Measurements from ENCODE around the gene VAX1. TPM values are rescaled to one million over a fixed set of nuclear protein-coding genes. Genes with fewer than 3 reads are reported as not detected.

The VAX1 gene
- total RNA-seq, 2 experiments from 2014 or later: not detected

GRCh38 chr10:117152668-117153067, 14.6 kb upstream of the VAX1 start:
- Mint-ChIP-seq H3K27ac (no peak overlapping the region), H3K36me3 (ENCODE audit: low read depth) (no peaks in the 10 kb centered on the region), H3K4me1 (ENCODE audit: low read depth) (no peaks in the 10 kb centered on the region), H3K9me3 (no peaks in the 10 kb centered on the region), H3K4me3 (no peak overlapping the region), H3K27me3 (peaks cover 91% of the 10 kb centered on the region)
- Histone ChIP-seq H3K4me3 (ENCODE audit: low read length) (no peak overlapping the region), H3K9me3 (ENCODE audit: control insufficient read depth in 1 of 2, insufficient read depth in 1 of 2, low read length in 2 of 2) (no peaks in the 10 kb centered on the region), H3K4me1 (ENCODE audit: insufficient read depth, low read length) (no peaks in the 10 kb centered on the region), H3K36me3 (ENCODE audit: insufficient read depth, low read length) (no peaks in the 10 kb centered on the region), H3K27ac (ENCODE audit: low read depth in 1 of 2, low read length in 2 of 2) (no peak overlapping the region), H3K27me3 (ENCODE audit: control insufficient read depth in 1 of 2, insufficient read depth in 2 of 2, low read length in 2 of 2) (peaks cover 34 to 56% of the 10 kb centered on the region in 2 experiments)
- DNase-seq (no peak), ATAC-seq (ENCODE audit: poor library complexity) (no peak)
- CTCF ChIA-PET: no interaction called here
- POLR2A ChIA-PET: no interaction called here
- TF ChIP-seq CTCF (IDR thresholded peaks at IDR 0.05): no peak
- intact Hi-C loops (cut with DNase I, micrococcal nuclease): no loop called here

- ChIA-PET CTCF (interaction anchor here (1.3 kb wide), 1 partner anchor 27 kb away, joined by 3 read pairs; no protein-coding TSS in a partner anchor), POLR2A (no interaction called here)
- intact Hi-C loops (cut with DNase I, micrococcal nuclease): no loop called here
- H3K27ac Mint-ChIP-seq: no peak overlapping the region
- H3K4me3 Mint-ChIP-seq: no peak overlapping the region
- DNase-seq (no peak), ATAC-seq (ENCODE audit: poor library complexity) (no peak)
- no peaks in the 10 kb centered on the region for H3K9me3 ChIP-seq (ENCODE audit: control insufficient read depth in 1 of 2, insufficient read depth in 1 of 2, low read length in 2 of 2)
- no peaks in the 10 kb centered on the region for H3K36me3 Mint-ChIP-seq (ENCODE audit: low read depth)
- H3K4me3 ChIP-seq (ENCODE audit: low read length): no peak overlapping the region
- peaks cover 4% of the 10 kb centered on the region for H3K9me3 Mint-ChIP-seq
- no peak for TF ChIP-seq CTCF (IDR thresholded peaks at IDR 0.05)
- H3K36me3 ChIP-seq (ENCODE audit: insufficient read depth, low read length): no peaks in the 10 kb centered on the region
- H3K4me1 ChIP-seq (ENCODE audit: insufficient read depth, low read length): no peaks in the 10 kb centered on the region
- peaks cover 16 to 43% of the 10 kb centered on the region in 2 experiments for H3K27me3 ChIP-seq (ENCODE audit: control insufficient read depth in 1 of 2, insufficient read depth in 2 of 2, low read length in 2 of 2)
- H3K27ac ChIP-seq (ENCODE audit: low read depth in 1 of 2, low read length in 2 of 2): no peak overlapping the region
- H3K4me1 Mint-ChIP-seq (ENCODE audit: low read depth): no peaks in the 10 kb centered on the region
- peaks cover 82% of the 10 kb centered on the region for H3K27me3 Mint-ChIP-seq
Observed at GRCh38 chr10:117148284-117148683, 10.2 kb upstream of the VAX1 start.

- Mint-ChIP-seq H3K9me3 (peaks cover 4% of the 10 kb centered on the region), H3K36me3 (ENCODE audit: low read depth) (no peaks in the 10 kb centered on the region), H3K27me3 (peaks cover 83% of the 10 kb centered on the region), H3K4me1 (ENCODE audit: low read depth) (no peaks in the 10 kb centered on the region), H3K27ac (no peak overlapping the region), H3K4me3 (no peak overlapping the region)
- Histone ChIP-seq H3K36me3 (ENCODE audit: insufficient read depth, low read length) (no peaks in the 10 kb centered on the region), H3K9me3 (ENCODE audit: control insufficient read depth in 1 of 2, insufficient read depth in 1 of 2, low read length in 2 of 2) (peaks cover 0 to 19% of the 10 kb centered on the region in 2 experiments), H3K27ac (ENCODE audit: low read depth in 1 of 2, low read length in 2 of 2) (no peak overlapping the region), H3K4me1 (ENCODE audit: insufficient read depth, low read length) (no peaks in the 10 kb centered on the region), H3K4me3 (ENCODE audit: low read length) (no peak overlapping the region), H3K27me3 (ENCODE audit: control insufficient read depth in 1 of 2, insufficient read depth in 2 of 2, low read length in 2 of 2) (peaks cover 23 to 63% of the 10 kb centered on the region in 2 experiments)
- DNase-seq (no peak), ATAC-seq (ENCODE audit: poor library complexity) (no peak)
- POLR2A ChIA-PET: no interaction called here
- intact Hi-C loops (cut with DNase I, micrococcal nuclease): no loop called here
- CTCF ChIA-PET: interaction anchor here (0.7 kb wide), 1 partner anchor 31 kb away, joined by 3 read pairs; no protein-coding TSS in a partner anchor
- no peak for TF ChIP-seq CTCF (IDR thresholded peaks at IDR 0.05)
Observed at GRCh38 chr10:117145019-117145418, 6.9 kb upstream of the VAX1 start.
